Fibroblast of lung (primary cell): ENCODE measurements around the gene MYADML2.
"Not testable (repeated sequence)": the region's sequence is repeated elsewhere in the genome, so short reads cannot be mapped to it uniquely, and the experiment has no call there.

ENCODE experiments used
- CTCF ChIP-seq, 2 donors: IDR thresholded peaks in 1 of 2; conservative IDR thresholded peaks in 1 of 2; 1 replicate in 1 of 2; 2 replicates in 1 of 2; pipeline ENCODE4 v1.5.1; 2011 to 2012; ENCODE audit warnings: low read length in 2 of 2, control low read depth in 1 of 2, inconsistent platforms in 1 of 2, low read depth in 1 of 2, mild to moderate bottlenecking in 1 of 2
- EZH2 ChIP-seq: IDR thresholded peaks from 2 replicates; pipeline ENCODE4 v1.5.1; 2012; ENCODE audit warnings: low read length, control low read depth, mild to moderate bottlenecking; ENCODE audit errors: missing control alignments

GRCh38 chr17:81918333-81918669 lies 28.7 kb downstream of the MYADML2 start:
- TF ChIP-seq CTCF (conservative IDR thresholded peaks at IDR 0.05 in 1 of 2, IDR thresholded peaks at IDR 0.05 in 1 of 2; ENCODE audit: low read depth in 1 of 2, low read length in 2 of 2); EZH2: not testable (repeated sequence)
